SK-N-SH treated with all-trans-retinoic acid at 6 μM for 48 hours (cell line): ENCODE data around the gene IFIT2.

Experiments
- ATAC-seq: fragments of 200-7000 bp; cut with Tn5 transposase; 3 replicates; pipeline ENCODE4 v1.9.1; 2020; ENCODE audit warnings: mild to moderate bottlenecking, moderate library complexity
- ARNTL ChIP-seq: fragments of 450-650 bp; formaldehyde crosslinking; IDR thresholded peaks from 2 replicates; pipeline ENCODE4 v1.5.0; 2020; ENCODE audit warnings: low read depth, mild to moderate bottlenecking, moderate library complexity, borderline replicate concordance
- BACH2 ChIP-seq: fragments of 250-450 bp; sonication (Bioruptor Pico); IDR thresholded peaks from 2 replicates; pipeline ENCODE4 v1.9.0; 2021; ENCODE audit warnings: mild to moderate bottlenecking, borderline replicate concordance
- CSDC2 ChIP-seq: fragments of 250-450 bp; sonication (Bioruptor Pico); IDR thresholded peaks from 2 replicates; pipeline ENCODE4 v1.5.0; 2020; ENCODE audit warnings: mild to moderate bottlenecking, moderate library complexity
- ESRRG ChIP-seq: fragments of 250-450 bp; sonication (Bioruptor Pico); IDR thresholded peaks from 2 replicates; pipeline ENCODE4 v1.6.1; 2021; ENCODE audit warnings: mild to moderate bottlenecking
- GLIS3 ChIP-seq: fragments of 250-450 bp; sonication (Bioruptor Pico); IDR thresholded peaks from 2 replicates; pipeline ENCODE4 v1.5.0; 2020; ENCODE audit warnings: mild to moderate bottlenecking, moderate library complexity
- ISL1 ChIP-seq: fragments of 250-450 bp; sonication (Bioruptor Pico); IDR thresholded peaks from 2 replicates; pipeline ENCODE4 v2.1.2; 2022; ENCODE audit warnings: mild to moderate bottlenecking, moderate library complexity
- OSR1 ChIP-seq: fragments of 250-450 bp; sonication (Bioruptor Pico); IDR thresholded peaks from 2 replicates; pipeline ENCODE4 v1.8.0; 2022; ENCODE audit warnings: moderate library complexity, mild to moderate bottlenecking, inconsistent platforms
- POU6F1 ChIP-seq: fragments of 250-450 bp; sonication (Bioruptor Pico); IDR thresholded peaks from 2 replicates; pipeline ENCODE4 v1.8.0; 2021; ENCODE audit warnings: low read depth, mild to moderate bottlenecking, moderate library complexity, borderline replicate concordance
- PPARA ChIP-seq: fragments of 250-450 bp; sonication (Bioruptor Pico); IDR thresholded peaks from 2 replicates; pipeline ENCODE4 v1.5.0; 2020; ENCODE audit warnings: mild to moderate bottlenecking, borderline replicate concordance
- SNAI2 ChIP-seq: fragments of 250-450 bp; sonication (Bioruptor Pico); IDR thresholded peaks from 2 replicates; pipeline ENCODE4 v1.5.0; 2020; ENCODE audit warnings: mild to moderate bottlenecking, moderate library complexity
- TCF4 ChIP-seq: fragments of 250-450 bp; sonication (Bioruptor Pico); IDR thresholded peaks from 2 replicates; pipeline ENCODE4 v1.8.0; 2021; ENCODE audit warnings: mild to moderate bottlenecking, moderate library complexity, borderline replicate concordance
- TOX ChIP-seq: fragments of 250-450 bp; sonication (Bioruptor Pico); IDR thresholded peaks from 2 replicates; pipeline ENCODE4 v1.8.0; 2021; ENCODE audit warnings: mild to moderate bottlenecking, moderate library complexity, borderline replicate concordance
- ZC3H10 ChIP-seq: fragments of 250-450 bp; sonication (Bioruptor Pico); IDR thresholded peaks from 2 replicates; pipeline ENCODE4 v1.5.1; 2021; ENCODE audit warnings: mild to moderate bottlenecking, moderate library complexity
- ZFP3 ChIP-seq: fragments of 250-450 bp; sonication (Bioruptor Pico); IDR thresholded peaks from 2 replicates; pipeline ENCODE4 v1.5.0; 2020; ENCODE audit warnings: mild to moderate bottlenecking, moderate library complexity
- ZFP30 ChIP-seq: fragments of 450-650 bp; formaldehyde crosslinking; IDR thresholded peaks from 2 replicates; pipeline ENCODE4 v1.5.0; 2022; ENCODE audit warnings: mild to moderate bottlenecking, moderate library complexity
- ZNF565 ChIP-seq: fragments of 450-650 bp; formaldehyde crosslinking; conservative IDR thresholded peaks from 2 replicates; pipeline ENCODE4 v1.5.0; 2020; ENCODE audit warnings: low read depth, mild to moderate bottlenecking, moderate library complexity
- ZNF70 ChIP-seq: fragments of 450-650 bp; formaldehyde crosslinking; IDR thresholded peaks from 2 replicates; pipeline ENCODE4 v1.5.0; 2020; ENCODE audit warnings: mild to moderate bottlenecking, moderate library complexity
- ZNF8 ChIP-seq: fragments of 450-650 bp; formaldehyde crosslinking; IDR thresholded peaks from 2 replicates; pipeline ENCODE4 v1.5.0; 2020; ENCODE audit warnings: mild to moderate bottlenecking, moderate library complexity
- TF ChIP-seq, protein P1 (sequence below): fragments of 250-450 bp; sonication (Bioruptor Pico); IDR thresholded peaks from 2 replicates; pipeline ENCODE4 v1.5.1; 2020; ENCODE audit warnings: low read depth, mild to moderate bottlenecking, moderate library complexity
- TF ChIP-seq, protein P2 (sequence below): fragments of 250-450 bp; sonication (Bioruptor Pico); IDR thresholded peaks from 2 replicates; pipeline ENCODE4 v1.8.0; 2020; ENCODE audit warnings: mild to moderate bottlenecking, moderate library complexity, borderline replicate concordance
- TF ChIP-seq, protein P3 (sequence below): fragments of 250-450 bp; sonication (Bioruptor Pico); IDR thresholded peaks from 2 replicates; pipeline ENCODE4 v1.5.1; 2021; ENCODE audit warnings: mild to moderate bottlenecking, moderate library complexity

IFIT2 gene

DNA sequence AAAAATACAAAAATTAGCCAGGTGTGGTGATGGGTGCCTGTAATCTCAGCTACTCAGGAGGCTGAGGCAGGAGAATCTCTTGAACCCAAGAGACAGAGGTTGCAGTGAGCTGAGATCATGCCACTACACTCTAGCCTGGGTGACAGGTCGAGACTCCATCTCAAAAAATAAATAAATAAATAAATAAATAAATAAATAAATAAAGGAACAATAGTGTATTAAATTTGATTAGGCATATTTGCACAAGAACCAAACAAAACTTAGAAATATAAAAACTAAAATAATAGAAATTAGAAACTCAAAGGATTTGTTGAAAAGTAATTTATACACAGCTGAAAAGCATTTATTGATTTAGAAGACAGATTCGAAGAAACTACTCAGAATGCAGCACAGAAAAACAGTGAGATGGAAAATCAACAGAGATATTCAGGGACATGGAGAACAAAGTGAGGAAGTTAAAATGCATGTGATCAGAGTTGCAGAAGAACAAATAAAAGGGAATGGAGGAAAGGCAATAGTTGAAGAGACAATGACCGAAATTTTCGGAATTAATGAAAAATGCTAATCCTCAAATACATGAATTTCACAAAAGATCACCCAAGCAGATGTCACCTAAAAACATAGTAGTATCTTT, 43.6 kb downstream of the IFIT2 start:
- TF ChIP-seq TCF4 (CRISPR knock-in tag) (no peak), ZFP3 (no peak), TOX (no peak), POU6F1 (CRISPR knock-in tag) (no peak), ZNF70 (CRISPR knock-in tag) (no peak), PPARA (CRISPR knock-in tag) (no peak), ZFP30 (CRISPR knock-in tag) (no peak), CSDC2 (no peak), OSR1 (CRISPR knock-in tag) (no peak), ZNF8 (CRISPR knock-in tag) (no peak), ISL1 (CRISPR knock-in tag) (no peak), GLIS3 (no peak), ESRRG (CRISPR knock-in tag) (no peak), BACH2 (no peak), SNAI2 (CRISPR knock-in tag) (no peak), ZNF565 (no peak)
- TF ChIP-seq, protein P1, sequence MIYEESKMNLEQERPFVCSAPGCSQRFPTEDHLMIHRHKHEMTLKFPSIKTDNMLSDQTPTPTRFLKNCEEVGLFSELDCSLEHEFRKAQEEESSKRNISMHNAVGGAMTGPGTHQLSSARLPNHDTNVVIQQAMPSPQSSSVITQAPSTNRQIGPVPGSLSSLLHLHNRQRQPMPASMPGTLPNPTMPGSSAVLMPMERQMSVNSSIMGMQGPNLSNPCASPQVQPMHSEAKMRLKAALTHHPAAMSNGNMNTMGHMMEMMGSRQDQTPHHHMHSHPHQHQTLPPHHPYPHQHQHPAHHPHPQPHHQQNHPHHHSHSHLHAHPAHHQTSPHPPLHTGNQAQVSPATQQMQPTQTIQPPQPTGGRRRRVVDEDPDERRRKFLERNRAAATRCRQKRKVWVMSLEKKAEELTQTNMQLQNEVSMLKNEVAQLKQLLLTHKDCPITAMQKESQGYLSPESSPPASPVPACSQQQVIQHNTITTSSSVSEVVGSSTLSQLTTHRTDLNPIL: no peak
- TF ChIP-seq, protein P2, sequence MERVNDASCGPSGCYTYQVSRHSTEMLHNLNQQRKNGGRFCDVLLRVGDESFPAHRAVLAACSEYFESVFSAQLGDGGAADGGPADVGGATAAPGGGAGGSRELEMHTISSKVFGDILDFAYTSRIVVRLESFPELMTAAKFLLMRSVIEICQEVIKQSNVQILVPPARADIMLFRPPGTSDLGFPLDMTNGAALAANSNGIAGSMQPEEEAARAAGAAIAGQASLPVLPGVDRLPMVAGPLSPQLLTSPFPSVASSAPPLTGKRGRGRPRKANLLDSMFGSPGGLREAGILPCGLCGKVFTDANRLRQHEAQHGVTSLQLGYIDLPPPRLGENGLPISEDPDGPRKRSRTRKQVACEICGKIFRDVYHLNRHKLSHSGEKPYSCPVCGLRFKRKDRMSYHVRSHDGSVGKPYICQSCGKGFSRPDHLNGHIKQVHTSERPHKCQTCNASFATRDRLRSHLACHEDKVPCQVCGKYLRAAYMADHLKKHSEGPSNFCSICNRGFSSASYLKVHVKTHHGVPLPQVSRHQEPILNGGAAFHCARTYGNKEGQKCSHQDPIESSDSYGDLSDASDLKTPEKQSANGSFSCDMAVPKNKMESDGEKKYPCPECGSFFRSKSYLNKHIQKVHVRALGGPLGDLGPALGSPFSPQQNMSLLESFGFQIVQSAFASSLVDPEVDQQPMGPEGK (CRISPR knock-in tag): no peak
- TF ChIP-seq, protein P3, sequence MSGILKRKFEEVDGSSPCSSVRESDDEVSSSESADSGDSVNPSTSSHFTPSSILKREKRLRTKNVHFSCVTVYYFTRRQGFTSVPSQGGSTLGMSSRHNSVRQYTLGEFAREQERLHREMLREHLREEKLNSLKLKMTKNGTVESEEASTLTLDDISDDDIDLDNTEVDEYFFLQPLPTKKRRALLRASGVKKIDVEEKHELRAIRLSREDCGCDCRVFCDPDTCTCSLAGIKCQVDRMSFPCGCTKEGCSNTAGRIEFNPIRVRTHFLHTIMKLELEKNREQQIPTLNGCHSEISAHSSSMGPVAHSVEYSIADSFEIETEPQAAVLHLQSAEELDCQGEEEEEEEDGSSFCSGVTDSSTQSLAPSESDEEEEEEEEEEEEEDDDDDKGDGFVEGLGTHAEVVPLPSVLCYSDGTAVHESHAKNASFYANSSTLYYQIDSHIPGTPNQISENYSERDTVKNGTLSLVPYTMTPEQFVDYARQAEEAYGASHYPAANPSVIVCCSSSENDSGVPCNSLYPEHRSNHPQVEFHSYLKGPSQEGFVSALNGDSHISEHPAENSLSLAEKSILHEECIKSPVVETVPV (CRISPR knock-in tag): no peak
- no peak for ATAC-seq

- no peak for ATAC-seq
- TF ChIP-seq SNAI2 (CRISPR knock-in tag) (no peak), POU6F1 (CRISPR knock-in tag) (no peak), BACH2 (no peak), ARNTL (CRISPR knock-in tag) (no peak), ESRRG (CRISPR knock-in tag) (no peak), ZC3H10 (CRISPR knock-in tag) (no peak), PPARA (CRISPR knock-in tag) (no peak), ZFP30 (CRISPR knock-in tag) (no peak), ZNF70 (CRISPR knock-in tag) (no peak), TCF4 (CRISPR knock-in tag) (no peak), GLIS3 (no peak), ZNF565 (no peak), CSDC2 (no peak), OSR1 (CRISPR knock-in tag) (no peak)
- TF ChIP-seq, protein P1: no peak
- TF ChIP-seq, protein P2 (CRISPR knock-in tag): no peak
Observed at GRCh38 chr10:89346405-89347254, 44.8 kb downstream of the IFIT2 start.
